NT2/D1 (cell line): ENCODE data around the gene CRACR2A.

Experiments
- DNase-seq: peaks from one replicate; pipeline ENCODE4 v3.0.0-alpha.2; 2011; ENCODE audit warnings: low read depth, low spot score
- H3K27me3 ChIP-seq: 2 replicates; pipeline ENCODE4 v1.6.0; 2011; ENCODE audit warnings: mild to moderate bottlenecking; ENCODE audit not compliant: insufficient read length, insufficient read depth
- H3K36me3 ChIP-seq: 2 replicates; pipeline ENCODE4 v1.6.1; 2011; ENCODE audit warnings: mild to moderate bottlenecking, low read length, mixed read lengths; ENCODE audit not compliant: insufficient read depth, insufficient read length
- H3K4me1 ChIP-seq: 2 replicates; pipeline ENCODE4 v1.5.1; 2011; ENCODE audit not compliant: insufficient read depth, insufficient read length
- H3K4me3 ChIP-seq: 2 replicates; pipeline ENCODE4 v1.5.1; 2011; ENCODE audit warnings: low read depth; ENCODE audit not compliant: insufficient read length
- H3K9ac ChIP-seq: 2 replicates; pipeline ENCODE4 v1.6.0; 2011; ENCODE audit warnings: low read depth; ENCODE audit not compliant: insufficient read length
- H3K9me3 ChIP-seq: 2 replicates; pipeline ENCODE4 v1.5.1; 2011; ENCODE audit warnings: mild to moderate bottlenecking, low read length; ENCODE audit not compliant: insufficient read depth
- SUZ12 ChIP-seq: IDR thresholded peaks from 2 replicates; pipeline ENCODE4 v1.6.1; 2011; ENCODE audit not compliant: insufficient read length, insufficient read depth; ENCODE audit errors: extremely low read depth
- YY1 ChIP-seq: IDR thresholded peaks from 2 replicates; pipeline ENCODE4 v1.6.1; 2011; ENCODE audit not compliant: insufficient read length, insufficient read depth
- ZNF274 ChIP-seq: IDR thresholded peaks from 2 replicates; pipeline ENCODE4 v1.6.1; 2011; ENCODE audit warnings: mild to moderate bottlenecking, low read depth, low read length

The CRACR2A gene

DNA sequence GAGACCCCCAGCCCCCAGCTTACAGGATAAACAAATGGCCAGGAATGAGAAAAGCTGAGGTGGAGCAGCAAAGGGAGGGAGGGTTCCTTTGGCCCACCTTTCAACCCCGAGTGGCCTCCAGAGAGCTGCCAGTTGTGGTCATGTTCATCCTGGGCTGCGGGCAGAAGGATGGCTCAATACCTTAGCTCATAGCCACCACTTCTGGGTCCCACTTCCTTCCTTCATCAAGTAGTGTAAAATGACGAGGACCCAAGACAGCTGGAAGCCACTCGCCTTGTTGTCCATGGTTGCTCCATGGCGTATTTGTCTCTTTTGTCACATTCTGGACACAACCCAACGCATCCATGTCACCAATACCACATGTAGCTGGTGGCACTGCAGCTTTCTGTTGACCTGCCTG lies 24.2 kb downstream of the CRACR2A start:
- DNase-seq: no peak
- H3K27me3 ChIP-seq: no peaks in the 10 kb centered on the region
- H3K4me1 ChIP-seq: peaks cover 17% of the 10 kb centered on the region
- H3K4me3 ChIP-seq: no peak overlapping the region
- no peak overlapping the region for H3K9ac ChIP-seq
- H3K9me3 ChIP-seq: peaks cover 13% of the 10 kb centered on the region
- H3K36me3 ChIP-seq: no peaks in the 10 kb centered on the region
- TF ChIP-seq ZNF274: no peak
- no peak for TF ChIP-seq YY1
- no peak for TF ChIP-seq SUZ12

DNA sequence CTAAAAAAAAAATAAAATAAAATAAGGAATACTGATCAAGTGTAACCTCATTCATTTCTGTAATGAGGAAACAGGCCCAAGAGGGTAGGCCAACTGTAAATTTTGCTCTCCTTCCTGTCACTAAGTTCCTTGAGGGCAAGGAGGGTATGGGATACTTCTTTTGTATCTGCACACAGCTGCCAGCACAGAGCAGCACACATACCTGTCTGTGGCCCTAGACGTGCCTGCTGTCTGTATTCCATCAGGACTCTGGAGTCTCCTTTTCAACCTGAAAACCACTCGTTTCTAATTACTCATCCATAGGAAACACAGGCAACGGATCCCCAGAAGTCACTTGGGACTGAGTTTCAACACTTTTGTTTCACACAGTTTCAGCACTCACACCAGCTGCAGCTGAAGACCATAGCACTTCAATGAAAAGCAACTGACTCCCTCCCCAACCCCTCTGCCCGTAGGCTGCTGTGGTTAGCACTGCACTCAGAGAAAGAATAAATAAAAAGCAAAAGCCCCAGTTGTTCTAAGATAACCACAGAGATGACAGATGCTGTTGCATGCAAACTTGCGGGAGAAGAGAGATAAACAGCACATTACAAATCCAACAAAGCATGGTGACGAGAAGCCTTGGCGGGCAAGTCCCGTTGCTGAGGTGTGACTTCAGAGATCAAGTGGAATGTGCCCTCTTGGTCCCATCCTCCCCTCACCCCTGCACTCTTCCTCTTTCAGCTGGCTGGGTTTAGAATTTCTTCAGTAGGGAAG lies 24.9 kb downstream of the CRACR2A start:
- no peak for DNase-seq
- no peak overlapping the region for H3K9ac ChIP-seq
- H3K4me3 ChIP-seq: no peak overlapping the region
- H3K9me3 ChIP-seq: peaks cover 19% of the 10 kb centered on the region
- H3K36me3 ChIP-seq: no peaks in the 10 kb centered on the region
- no peaks in the 10 kb centered on the region for H3K27me3 ChIP-seq
- H3K4me1 ChIP-seq: peaks cover 17% of the 10 kb centered on the region
- TF ChIP-seq YY1 (no peak), SUZ12 (no peak), ZNF274 (no peak)

DNA sequence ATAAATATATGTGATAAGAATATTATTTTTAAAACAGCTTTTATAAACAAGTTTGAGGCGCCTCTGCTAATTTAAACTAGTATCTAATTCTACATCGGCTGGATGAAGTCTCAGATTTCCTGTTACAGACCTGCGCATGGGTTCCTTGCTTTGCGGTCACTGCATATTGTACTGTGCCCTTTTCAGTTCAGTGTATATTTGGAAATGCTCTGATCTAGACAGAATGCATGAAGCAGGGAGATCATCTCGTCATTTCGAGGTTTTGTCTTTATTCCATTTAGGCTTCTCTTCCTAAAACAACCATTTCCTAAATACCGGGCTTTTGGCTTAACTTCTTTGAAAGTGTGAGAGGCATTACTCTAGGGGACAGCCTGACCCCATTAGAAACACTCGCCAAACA lies 25.6 kb downstream of the CRACR2A start:
- Histone ChIP-seq H3K4me3 (no peak overlapping the region), H3K9ac (no peak overlapping the region)

DNA sequence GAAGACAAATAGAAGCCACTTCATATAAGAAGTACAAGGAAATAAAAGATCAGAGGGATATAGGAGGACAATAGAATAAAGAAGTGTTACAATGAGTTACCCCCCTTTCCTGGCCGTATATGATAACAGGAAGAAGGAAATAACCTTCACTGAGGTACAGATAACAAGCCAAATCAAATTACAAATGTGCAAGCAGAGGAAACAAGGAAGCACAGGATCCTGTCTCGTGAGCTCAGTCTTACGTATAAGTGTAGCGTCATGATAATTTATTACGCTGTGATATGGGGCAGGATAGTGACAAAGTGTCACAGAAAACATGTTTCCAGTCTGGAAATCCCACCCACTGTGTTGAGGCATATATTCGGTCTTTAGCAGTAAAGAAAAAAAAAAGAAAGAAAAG lies 26.5 kb downstream of the CRACR2A start:
- no peak overlapping the region for H3K4me3 ChIP-seq
- H3K36me3 ChIP-seq: no peaks in the 10 kb centered on the region
- peaks cover 35% of the 10 kb centered on the region for H3K9me3 ChIP-seq
- H3K4me1 ChIP-seq: peaks cover 17% of the 10 kb centered on the region
- no peak for TF ChIP-seq ZNF274
- TF ChIP-seq YY1: no peak
- TF ChIP-seq SUZ12: no peak
- no peaks in the 10 kb centered on the region for H3K27me3 ChIP-seq
- DNase-seq: no peak
- H3K9ac ChIP-seq: no peak overlapping the region

More for the DNA sequence above, 25.6 kb downstream of the CRACR2A start:
- Histone ChIP-seq H3K36me3 (no peaks in the 10 kb centered on the region), H3K9me3 (peaks cover 26% of the 10 kb centered on the region), H3K4me1 (peaks cover 17% of the 10 kb centered on the region), H3K27me3 (no peaks in the 10 kb centered on the region)
- no peak for DNase-seq
- no peak for TF ChIP-seq ZNF274
- no peak for TF ChIP-seq YY1
- no peak for TF ChIP-seq SUZ12

DNA sequence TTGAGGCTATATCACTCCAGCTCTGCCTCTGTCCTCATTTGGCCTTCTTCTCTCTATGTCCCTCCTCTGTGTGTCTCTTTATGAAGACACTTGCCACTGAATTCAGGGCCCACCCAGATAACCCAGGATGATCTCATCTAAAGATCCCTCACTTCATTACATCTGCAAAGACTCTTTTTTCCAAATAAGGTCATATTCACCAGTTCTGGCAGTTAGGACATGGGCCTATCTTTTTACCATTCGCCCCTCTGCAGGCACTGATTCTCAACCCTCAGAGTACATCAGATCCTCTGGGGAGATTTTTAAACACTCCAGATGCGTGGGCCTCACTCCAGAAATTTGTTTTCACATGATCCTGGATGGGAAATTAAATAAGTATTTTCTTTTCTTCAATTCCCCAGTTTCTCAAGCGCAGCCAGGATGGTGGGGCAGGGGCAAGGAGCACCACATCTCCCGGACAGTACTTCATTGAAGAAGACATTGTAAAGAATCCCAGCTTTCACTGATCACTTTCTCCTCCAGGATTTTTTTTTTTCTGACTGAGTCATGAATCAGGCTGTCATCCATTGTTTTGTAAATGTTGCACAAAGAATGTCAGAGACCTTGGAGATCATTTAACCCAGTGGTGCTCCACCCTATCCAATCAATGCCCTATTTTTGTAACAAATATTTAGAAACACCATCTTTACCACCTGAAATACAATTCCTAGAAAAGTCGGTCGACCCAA lies 27.4 kb downstream of the CRACR2A start:
- TF ChIP-seq ZNF274 (no peak), SUZ12 (no peak), YY1 (no peak)
- Histone ChIP-seq H3K36me3 (no peaks in the 10 kb centered on the region), H3K9me3 (peaks cover 44% of the 10 kb centered on the region), H3K27me3 (no peaks in the 10 kb centered on the region), H3K4me3 (no peak overlapping the region), H3K4me1 (peaks cover 17% of the 10 kb centered on the region), H3K9ac (no peak overlapping the region)
- peak; percentile 80 for DNase-seq

DNA sequence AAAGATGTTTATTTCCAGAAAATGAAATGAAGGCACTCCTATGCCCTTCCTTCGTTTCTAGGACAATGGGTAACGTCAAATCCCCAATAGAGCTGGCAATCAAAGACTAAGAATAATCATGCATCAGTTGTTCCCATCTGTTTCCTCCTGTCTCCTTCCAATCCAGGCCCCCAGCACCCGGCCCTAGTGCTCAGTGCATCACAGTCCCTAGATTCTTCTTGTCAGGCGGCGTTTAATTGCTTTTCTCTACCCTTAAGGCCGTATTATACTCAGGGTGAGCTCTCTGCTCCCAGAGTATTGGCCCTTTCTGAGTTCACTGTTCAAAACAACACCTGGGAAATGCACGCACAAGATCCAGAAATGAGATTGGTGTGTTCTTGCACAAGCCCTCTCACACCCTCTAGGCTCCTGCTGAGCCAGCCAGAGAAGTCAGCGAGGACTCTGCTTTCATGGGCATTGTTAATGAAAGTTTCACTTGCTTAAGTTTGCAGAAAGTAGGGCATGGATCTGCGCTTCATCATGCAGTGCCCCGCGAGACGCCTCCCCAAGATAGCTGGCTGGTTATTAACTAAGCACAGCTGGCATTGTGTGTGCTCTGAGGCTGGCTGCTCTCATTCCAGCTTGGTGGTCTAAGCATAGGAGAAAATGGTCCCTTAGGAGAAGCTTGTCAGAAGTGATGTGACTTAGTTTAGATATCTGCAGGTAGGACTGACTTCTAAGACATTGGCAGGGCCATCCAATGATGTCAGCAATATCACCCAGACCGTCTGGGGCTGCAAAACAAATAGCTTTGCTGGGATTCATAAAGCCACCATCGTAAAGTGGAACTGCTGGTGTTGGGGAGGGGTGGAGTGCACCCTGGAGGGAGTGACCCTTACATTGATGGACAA lies 28.7 kb downstream of the CRACR2A start:
- no peak for TF ChIP-seq YY1
- TF ChIP-seq ZNF274: no peak
- TF ChIP-seq SUZ12: no peak
- H3K27me3 ChIP-seq: no peaks in the 10 kb centered on the region
- DNase-seq: no peak
- no peak overlapping the region for H3K4me3 ChIP-seq
- H3K36me3 ChIP-seq: no peaks in the 10 kb centered on the region
- peaks cover 45% of the 10 kb centered on the region for H3K9me3 ChIP-seq
- H3K4me1 ChIP-seq: peaks cover 17% of the 10 kb centered on the region
- H3K9ac ChIP-seq: no peak overlapping the region
